Tibial nerve (tissue), 3 donors: ENCODE measurements around the gene TMEM187.

Experiments used
- CTCF ChIP-seq, 5 experiments: fragments of 200-600 bp in 3 of 5; fragments of 450-650 bp in 2 of 5; sonication (generic) in 3 of 5; IDR thresholded peaks; one replicate each; pipeline ENCODE4 v1.5.1; 2016 to 2019; ENCODE audit warnings: antibody characterized with exemption in 5 of 5, mild to moderate bottlenecking in 3 of 5, moderate library complexity in 2 of 5
- POLR2A ChIP-seq, 2 donors: fragments of 450-650 bp; IDR thresholded peaks; one replicate each; pipeline ENCODE4 v1.6.1; 2017; ENCODE audit warnings: antibody characterized with exemption in 2 of 2, mild to moderate bottlenecking in 2 of 2, moderate library complexity in 2 of 2

- TF ChIP-seq CTCF (IDR thresholded peaks at IDR 0.05) (no peak), POLR2A (IDR thresholded peaks at IDR 0.05) (no peak)
These were observed 46.0 kb upstream of the TMEM187 start for GRCh38 chrX:153926552-153926857.
